GM21825 (cell line): ENCODE results near the gene ANKRD63.

ENCODE experiments used
- ATAC-seq: cut with Tn5 transposase; IDR thresholded peaks from one replicate; pipeline ENCODE4 v1.9.1; 2021; ENCODE audit warnings: mild to moderate bottlenecking, moderate library complexity; ENCODE audit not compliant: unreplicated experiment

The ANKRD63 gene

DNA sequence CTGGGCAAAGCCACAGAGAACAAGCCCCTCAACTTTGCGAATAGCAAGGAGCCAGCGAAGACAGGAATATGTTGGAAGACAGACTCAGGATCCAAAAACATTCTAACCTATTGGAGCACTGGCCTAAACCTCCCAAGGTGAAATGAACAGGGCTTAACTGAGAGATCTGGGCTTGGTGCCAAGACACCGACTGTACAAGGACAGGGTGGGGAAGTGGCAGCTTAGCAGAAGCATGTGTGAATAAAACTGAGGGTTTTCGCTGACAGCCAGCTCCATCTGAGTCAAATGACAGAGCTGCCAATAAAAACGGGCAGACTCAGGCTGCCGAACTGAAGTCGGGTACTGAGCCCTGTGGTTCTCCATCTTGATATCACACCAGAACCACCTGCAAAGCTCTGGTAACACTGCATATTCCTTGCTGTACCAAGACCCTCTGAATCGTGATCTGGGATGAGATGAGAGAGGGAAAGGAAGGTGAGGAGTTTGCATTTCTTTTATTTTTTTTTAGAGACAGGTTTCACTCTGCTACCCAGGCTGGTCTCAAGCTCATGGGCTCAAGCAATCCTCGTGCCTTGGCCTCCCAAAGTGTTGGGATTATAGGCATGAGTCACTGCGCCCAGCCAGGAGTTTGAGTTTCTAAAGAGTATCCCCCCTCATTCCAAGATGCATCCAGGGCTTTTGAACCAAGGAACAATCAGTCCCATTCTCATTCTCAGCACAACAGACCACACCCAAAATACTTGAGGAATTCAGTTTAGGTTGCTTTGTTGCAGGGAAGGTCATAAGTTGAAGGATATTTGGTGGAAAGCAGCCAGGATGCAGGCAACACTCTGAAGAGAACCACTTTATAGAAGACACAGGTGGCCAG lies 30.9 kb upstream of the ANKRD63 start:
- no peak for ATAC-seq

DNA sequence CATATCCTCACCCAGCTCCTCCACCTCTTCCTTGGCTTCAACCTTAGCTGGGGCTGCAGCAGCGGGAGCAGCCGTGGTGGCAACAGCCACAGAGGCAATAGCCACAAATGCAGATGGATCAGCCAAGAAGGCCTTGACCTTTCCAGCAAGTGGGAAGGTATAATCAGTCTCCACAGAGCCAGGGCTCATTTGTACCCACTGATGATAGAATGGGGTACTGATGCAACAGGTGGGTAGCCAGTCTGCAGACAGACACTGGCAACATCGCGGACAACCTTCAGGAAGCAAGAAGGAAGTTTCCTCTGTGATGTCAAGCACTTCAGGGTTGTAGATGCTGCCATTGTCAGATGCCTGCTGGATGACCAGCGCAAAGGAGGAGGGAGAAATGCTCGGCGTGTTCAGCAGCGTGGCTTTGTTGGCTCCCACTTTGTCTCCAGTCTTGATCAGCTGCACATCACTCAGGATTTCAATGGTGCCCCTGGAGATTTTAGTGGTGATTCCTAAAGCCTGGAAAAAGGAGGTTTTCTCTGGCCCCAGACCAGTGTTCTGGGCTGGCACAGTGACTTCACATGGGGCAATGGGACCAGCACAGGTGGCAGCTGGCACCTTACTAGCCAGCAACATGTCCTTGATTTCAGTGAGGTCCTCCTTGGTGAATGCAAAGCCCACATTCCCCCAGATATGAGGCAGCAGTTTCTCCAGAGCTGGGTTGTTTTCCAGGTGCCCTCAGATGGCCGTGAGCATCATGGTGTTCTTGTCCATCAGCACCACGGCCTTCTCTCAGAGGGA lies 29.7 kb upstream of the ANKRD63 start:
- no peak for ATAC-seq

DNA sequence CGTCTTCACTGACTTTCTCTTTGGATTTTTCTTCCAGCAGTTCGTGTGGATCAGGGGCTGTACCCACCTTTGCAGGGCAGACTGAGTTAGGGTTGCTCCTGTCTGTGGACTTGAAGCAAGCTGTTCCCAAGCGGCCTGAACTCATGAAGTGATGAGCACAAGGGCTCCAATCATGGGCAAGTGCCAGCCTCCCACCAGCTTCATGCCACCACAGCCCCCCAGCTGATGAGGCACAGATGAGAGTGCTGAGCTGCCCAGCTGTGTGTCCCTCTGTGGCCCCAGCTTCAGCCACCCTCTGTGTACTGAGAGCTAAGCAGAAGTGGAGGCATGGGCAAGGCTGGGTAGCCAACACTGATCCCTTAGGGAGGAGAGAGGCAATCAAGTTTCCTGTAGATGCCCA lies 28.1 kb upstream of the ANKRD63 start:
- no peak for ATAC-seq

DNA sequence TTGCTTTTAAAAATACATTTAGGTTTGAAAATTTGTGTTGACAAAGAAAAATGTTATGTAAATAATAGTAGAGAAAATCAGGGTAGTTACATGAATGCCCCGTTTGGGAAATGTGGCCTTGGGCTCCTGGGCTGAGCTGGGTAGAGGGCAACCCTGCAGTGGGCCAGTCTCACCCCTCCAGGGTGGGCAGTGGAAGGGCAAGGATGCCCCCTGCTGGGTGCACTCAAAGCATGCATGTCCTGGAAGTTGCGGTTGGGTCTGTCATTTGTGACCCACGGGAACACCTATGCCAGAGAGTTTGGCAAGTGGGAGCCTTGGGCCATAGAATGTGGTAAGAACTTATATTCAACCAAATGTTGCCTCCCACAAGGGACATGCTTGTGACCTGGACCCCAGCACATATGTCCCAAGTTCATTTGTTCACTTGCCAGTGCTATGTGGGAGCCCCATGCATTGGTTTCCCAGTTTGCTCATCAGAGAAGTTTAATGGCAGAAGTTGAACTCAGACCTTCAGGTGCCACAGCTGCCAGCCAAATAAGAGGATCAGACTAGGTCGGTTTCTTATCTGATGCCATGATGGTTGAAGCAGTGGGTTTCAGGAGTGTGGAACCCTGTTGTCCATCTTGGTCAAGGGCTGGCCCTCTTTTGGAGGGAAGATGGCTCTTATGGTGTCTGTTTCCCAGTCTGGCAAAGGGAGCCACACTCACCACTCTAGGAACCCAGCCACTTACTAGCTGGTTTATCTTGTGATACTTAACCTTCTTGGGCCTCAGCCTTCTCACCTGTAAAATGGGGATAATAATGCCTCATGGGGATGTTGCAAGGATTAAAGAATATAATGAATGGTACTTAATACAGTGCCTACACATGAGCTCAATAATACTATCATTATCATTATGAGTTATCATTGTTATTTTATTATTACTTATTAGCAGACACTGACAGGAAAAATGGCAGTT lies 27.4 kb upstream of the ANKRD63 start:
- no peak for ATAC-seq

DNA sequence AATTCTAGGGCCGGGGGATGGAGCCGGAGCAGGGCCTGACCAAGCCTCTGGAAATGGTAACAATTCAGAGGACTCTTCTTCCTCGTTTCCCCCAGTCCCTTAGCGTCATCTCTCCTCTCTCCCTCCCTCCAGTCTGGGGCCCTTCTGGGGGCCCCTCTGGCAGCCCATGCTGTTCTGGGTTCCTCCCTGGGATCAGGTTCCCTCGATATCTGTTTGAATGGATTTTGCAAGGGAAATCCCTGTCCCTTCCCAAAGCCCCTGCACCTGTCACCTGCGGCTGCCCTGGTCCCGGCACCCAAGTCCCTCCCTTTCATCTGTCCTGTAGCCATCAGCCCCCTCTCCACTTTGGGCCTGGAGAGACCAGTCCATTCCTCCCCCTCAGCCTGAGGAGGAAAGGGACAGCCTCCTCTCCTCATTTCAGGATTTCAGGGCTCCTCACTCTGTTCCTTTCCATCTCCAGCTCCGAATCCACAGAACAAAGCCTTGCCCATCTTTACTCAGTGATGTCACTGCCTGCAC lies 26.5 kb upstream of the ANKRD63 start:
- ATAC-seq = no peak

DNA sequence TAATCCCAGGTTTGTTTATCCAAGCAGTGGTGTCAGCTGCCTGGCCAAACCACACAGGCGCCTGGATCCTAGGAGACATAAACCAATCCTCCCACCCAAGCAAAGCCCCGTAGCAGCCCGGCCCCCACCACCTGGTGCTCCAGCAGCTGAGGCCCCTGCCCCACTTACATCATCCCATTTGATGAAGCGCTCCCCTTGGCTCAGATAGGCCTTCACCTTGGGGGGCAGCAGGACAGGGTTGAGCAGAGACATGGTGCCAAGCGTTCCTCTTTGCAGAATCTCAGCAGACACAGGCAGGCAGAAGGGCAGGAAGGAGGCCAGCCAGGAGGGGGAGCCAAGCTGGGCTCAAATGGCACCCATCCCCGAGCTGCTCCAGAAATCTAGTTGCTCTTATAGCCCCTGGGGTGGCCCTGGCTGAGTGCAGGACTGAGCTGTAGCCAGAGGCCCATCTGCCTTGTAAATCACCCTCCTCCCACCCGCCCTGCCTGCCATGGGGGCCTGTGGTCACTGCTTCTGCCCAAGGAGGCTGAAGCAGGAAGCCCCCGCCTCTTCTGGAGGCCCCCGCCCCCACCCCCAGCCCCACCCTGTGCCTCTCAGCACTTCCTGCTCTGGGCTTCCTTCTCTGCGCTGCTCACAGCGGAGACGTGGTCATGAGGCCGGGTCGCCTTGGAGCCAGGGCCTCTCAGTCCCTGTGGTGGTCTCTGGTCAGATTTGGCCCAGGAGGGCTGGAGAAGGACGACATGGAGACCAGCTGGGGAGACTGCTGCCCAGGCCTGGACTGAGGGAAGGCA lies 24.8 kb upstream of the ANKRD63 start, which contains the start of gene PLCB2:
PLCB2 (minus strand) TSS at position 515 of the 791 bp plus-strand sequence; CDS start at position 252, 263 bp downstream.
- peak; percentile 57 for ATAC-seq

DNA sequence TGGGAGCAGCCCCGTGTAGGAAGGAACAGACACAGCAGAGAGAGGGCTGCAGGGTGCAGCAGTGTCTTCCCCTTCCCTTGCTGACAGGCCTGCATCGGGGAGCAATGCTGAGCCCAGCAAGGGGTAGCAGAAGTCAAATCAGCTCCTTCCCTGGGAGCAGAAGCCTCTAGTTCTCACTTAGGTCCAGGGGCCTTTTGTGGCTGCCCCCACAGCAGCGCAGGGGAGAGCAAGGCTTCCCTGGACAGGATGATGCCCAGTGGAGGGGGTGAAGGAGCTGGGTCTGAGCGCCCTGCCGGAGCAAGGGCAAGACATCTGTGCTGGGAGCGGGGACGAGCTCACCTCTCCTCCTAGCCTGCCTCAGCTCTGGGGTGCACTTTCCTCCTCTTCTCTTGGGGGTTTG lies 24.0 kb upstream of the ANKRD63 start:
- no peak for ATAC-seq

DNA sequence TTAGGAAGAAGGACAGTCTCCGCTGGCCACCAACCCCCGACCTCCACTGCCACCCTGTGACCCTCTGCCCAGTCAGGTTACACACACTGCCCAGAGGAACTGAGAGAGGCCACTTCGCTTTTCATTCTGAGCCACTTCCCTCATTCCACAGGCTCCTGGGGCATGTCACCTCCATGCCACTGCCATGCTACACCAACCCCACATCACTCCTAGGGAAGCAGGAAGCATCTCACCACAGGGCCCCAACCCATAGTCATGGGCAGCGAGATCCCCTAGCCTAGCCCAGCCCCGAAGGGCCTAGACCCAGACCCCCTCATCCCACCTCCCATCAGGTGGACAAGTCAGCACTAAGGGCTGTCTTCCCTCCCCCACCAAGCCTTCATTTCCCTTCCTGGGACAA lies 23.5 kb upstream of the ANKRD63 start:
- no peak for ATAC-seq

DNA sequence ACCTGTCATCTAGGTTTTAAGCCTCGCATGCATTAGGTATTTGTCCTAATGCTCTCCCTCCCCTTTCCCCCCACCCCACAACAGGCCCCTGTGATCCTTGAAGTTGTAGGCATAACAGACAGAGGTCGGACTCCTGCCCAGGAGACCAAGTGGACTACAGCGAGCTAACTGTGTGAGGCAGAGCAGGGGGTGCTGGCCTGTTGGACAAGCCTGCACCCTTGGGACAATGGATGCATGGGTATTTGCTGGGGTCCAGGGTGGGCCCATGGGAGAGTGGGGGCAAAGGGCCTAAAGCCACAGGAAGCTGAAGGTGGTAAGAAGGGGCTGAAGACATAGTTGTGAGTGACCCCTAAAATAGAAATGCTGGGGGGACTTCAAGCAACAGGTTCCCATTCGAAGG lies 22.4 kb upstream of the ANKRD63 start:
- ATAC-seq = no peak

DNA sequence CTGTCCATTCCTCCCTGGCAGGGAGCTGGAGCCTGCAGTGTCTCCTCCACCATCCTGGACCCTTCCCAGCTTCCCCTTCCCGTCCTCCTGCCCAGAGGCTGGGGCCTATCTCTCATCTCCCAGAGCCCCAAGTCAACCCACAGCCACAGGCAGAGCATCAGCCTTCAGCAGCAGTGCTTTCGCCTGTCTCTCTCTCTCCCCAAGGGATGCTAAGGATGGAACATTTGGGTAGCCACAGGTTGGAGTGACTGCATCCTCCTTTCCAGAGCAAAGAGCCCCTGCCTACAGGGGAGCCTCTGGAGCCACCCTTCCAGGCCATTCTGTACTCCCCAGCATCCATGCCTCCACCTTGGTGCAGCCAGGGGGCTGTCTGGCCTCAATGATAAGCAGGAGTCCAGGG lies 20.7 kb upstream of the ANKRD63 start:
- ATAC-seq = no peak

DNA sequence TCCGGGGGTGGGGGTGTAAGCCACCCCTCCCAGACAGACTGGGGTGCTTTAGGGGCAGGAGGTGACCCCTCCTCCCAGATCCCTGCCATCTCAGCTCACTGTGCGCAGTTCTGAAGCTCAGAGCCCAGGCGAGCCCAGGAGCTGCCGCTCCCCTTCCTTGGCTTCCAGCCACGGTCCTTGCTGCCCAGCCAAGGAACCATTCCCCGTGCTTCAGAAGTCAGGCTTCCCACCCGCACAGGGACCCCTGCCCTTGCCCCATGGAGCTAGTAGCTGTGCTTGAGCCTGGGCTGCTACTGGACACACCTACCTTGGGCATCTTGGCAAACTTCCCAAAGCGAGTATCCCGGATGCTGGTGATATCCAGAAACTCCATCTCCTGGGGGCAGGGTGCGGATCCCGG lies 20.1 kb upstream of the ANKRD63 start:
- ATAC-seq = no peak

DNA sequence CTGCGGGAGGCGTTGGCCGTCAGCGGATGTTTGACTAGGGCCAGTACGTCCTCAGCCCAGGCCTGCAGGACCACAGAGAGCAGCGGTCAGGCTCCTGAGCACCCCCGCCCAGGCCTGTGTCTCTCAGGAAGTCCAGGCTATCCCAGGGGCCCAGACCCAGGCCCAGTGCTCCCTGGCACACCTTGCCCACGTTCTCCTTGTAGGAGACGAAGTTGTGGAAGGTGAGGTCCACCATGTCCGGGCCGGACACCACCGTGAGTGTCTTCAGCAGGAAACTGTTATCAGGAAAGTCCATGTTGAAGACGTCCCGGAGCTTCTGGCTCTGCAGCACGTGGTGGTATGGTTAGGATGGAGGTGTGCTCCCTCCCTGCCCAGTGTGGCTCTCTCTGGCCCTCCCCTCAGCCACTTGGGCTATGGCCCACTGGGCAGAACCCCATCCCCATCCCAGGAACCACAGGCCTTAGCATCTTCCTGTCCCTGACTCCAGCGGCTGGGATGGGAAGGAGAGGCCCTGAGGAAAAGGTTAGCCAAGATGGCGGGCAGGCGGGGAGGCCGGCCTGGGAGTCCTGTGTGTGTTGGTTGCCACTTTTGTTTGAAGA lies 19.5 kb upstream of the ANKRD63 start:
- ATAC-seq = no peak

DNA sequence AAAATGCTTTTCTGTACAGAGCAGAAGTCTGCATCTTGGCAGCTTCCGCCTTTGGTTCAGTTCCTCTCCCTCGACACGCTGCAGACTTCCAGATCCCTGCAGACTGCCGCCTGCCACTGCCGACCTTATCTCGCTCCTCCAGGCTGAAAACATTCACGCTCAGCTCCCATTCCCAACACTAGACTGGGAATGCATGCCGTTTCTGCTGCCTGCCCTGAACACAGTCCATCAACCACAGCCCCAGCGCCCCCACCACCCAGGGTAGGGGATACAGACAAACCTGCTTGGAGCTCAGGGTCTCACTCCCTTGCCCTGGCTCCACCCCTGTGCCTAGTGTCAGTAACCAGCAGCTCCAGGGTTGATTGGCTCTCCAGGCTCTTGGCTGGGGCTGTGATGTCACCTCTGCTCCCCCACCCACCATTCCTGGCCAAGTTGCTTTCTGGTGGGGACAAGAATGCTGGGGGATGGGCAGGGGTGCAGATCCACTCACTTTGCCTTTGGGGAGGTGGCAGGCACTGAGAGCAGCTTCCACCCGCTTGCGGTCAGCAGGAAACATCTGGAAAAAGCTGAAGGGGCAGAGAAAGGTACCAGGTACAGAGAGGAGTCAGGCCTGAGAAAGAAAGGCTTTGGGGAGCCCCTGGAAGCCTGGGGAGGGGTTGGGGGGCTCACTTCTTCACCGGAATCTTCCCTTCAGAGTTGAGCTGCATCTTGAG lies 18.8 kb upstream of the ANKRD63 start:
- ATAC-seq = no peak

DNA sequence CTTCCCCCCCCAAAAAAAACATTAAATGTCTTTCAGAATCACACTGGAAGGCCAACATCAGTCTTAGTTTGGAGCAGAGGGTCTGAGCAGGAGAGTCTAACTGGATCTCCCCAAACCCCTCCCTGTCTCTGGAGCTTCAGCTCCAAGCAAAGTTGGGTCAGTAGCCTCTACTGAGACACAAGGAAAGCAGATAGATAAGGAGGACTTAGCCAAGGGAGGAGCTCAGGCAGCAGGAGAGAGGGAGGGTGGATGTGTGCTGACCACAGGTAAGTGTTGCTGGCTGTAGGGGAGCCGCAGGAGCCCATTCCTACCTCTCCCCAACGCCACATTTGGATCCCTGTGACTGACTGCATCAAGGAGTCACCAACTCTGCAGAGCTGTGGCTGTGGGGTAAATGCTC lies 17.9 kb upstream of the ANKRD63 start:
- ATAC-seq = no peak

DNA sequence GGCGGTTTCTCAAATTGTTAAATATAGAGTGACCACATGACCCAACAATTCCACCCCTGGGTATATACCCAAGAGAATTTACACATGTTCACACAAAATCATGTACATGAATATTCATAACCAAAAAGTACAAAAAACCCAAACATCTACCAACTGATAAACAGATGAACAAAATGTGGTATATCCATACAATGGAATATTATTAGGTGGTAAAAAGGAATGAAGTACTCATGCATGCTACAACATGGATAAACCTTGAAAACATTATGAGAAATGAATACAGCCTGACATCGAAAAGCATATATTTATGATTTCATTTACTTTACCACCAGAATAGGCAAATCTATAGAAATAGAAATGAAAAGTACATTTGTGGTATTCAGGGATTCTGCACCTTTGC lies 17.5 kb upstream of the ANKRD63 start:
- ATAC-seq = no peak

DNA sequence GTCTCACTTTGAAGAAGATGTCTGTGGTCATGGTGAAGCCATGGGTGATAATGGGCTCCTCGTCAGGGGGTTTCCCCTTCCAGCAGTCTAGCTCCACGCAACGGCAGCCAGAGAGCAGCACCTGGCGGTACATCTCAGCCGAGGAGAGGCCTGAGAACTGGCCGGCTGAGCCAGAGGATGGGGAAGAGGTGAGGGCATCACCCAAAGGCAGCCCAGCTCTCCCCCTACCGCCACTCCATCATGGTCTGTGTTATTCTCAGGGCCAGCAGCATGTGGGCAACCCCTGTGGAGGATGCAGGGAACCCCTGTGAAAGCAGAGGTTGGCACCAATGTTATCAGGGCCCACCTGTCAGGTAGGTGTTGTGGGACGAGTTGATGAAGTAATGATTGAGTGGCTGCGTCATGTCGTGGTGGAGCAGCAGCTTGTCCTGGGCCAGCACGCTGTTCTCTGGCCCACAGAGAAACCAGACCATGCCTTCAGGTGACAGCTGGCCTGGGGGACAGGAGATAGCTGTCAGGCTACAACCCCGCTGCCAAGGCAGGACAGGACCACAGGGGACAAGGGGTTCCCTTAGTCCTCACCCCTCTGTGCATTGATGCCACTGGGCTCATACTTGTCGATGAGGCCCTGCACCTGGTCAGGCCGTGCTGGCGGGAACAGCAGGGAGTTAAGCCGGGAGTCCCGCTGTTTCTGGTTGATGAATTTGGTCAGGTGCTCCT lies 15.5 kb upstream of the ANKRD63 start:
- no peak for ATAC-seq

DNA sequence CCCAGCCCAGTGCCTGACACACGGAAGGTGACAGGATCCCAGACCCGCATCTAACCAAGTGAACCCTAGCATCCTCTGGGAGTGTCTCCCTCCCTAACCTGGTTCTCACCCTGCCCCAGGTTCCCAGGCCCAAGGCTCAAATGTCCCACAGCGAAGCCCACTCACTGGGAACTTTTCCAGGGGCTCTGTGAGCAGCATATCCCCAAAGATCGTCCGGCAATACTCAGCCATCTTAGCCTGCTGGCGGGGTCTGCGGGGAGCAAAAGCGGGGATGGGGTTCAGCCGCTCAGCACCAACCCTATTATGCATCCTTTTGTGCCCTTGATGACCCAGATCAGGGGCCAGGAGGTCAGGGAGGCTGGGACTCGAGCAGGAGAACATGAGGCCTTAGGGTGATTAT lies 14.5 kb upstream of the ANKRD63 start:
- no peak for ATAC-seq

DNA sequence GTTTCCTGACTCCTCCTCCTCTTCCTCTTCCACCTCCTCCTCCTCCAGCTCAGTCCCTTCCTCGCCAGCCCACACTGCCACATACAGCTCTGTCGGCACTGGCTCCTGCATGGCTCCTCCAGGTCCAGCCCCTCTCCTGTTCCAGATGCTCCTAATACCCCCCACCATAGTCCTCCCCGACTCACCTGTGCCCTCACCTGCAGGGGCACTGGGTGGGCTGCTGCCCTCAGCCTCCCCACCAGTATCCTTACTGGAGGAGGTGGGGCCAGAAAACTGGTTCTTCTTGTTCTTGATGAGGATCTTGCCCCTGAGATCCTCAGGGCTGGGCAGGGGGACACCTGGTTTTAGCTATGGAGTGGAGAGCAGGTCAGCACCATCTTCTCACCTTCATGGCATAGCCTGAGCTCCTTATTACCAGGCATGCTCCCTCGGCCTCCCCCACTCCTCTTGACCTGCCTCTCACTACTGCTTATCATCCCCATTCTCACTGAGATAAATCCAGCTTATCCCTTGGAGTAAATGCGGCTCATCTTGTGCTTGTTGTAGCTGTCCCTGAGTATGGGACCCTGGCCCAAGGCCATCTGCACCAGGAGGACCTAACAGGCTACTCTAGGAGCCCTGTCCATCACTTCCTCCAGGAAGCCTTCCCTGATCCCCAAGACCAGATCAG lies 13.8 kb upstream of the ANKRD63 start:
- ATAC-seq = no peak
